ENCODE measurements around the gene MCOLN1. TPM values are rescaled to one million over a fixed set of nuclear protein-coding genes. Genes with fewer than 3 reads are reported as not detected.

Gene MCOLN1
- total and polyA plus RNA-seq, 9 of the 15 experiments (the other 6 are each of a cell fraction or from before 2014, with no cell fraction given), result 0.25 to 15.4 (median 7.1) TPM

- TF ChIP-seq IRF9 (tag; IDR thresholded peaks at IDR 0.05), result no peak
- TF ChIP-seq ARHGAP35 (IDR thresholded peaks at IDR 0.05; ENCODE audit: partially characterized antibody), result no peak
- TF ChIP-seq ETV1 (tag; conservative IDR thresholded peaks at IDR 0.05; ENCODE audit: low read depth), result no peak
- TF ChIP-seq ZNF184 (CRISPR knock-in tag; IDR thresholded peaks at IDR 0.05), result no peak
- TF ChIP-seq FOXJ2 (tag; IDR thresholded peaks at IDR 0.05), result no peak
- no peak for TF ChIP-seq CUX1 (CRISPR knock-in tag; IDR thresholded peaks at IDR 0.05)
- peak; percentile 11; the same call in 1 of the 2 replicates for TF ChIP-seq ATF7 (IDR thresholded peaks at IDR 0.05)
- TF ChIP-seq PML (IDR thresholded peaks at IDR 0.05; ENCODE audit: low read length), result 0 out of 2 replicates have a peak, but pooled peaks have one; percentile 31
- no peak for TF ChIP-seq U2AF1 (optimal IDR thresholded peaks at IDR 0.05; ENCODE audit: low read depth, low read length)
- no peak for TF ChIP-seq ZNF407 (IDR thresholded peaks at IDR 0.05; ENCODE audit: low read depth)
- no peak; the same call in none of the 2 replicates for TF ChIP-seq CBFA2T2 (conservative IDR thresholded peaks at IDR 0.05)
- TF ChIP-seq CXXC5 (CRISPR knock-in tag; IDR thresholded peaks at IDR 0.05), result peak; percentile 33
- no peak for TF ChIP-seq ZNF511 (CRISPR knock-in tag; IDR thresholded peaks at IDR 0.05)
Measured at GRCh38 chr19:7505682-7506384, 16.6 kb upstream of the MCOLN1 start (continued).

Measured in K562 (cell line).